Measurements from ENCODE around the gene FUT9.

Gene FUT9

DNA sequence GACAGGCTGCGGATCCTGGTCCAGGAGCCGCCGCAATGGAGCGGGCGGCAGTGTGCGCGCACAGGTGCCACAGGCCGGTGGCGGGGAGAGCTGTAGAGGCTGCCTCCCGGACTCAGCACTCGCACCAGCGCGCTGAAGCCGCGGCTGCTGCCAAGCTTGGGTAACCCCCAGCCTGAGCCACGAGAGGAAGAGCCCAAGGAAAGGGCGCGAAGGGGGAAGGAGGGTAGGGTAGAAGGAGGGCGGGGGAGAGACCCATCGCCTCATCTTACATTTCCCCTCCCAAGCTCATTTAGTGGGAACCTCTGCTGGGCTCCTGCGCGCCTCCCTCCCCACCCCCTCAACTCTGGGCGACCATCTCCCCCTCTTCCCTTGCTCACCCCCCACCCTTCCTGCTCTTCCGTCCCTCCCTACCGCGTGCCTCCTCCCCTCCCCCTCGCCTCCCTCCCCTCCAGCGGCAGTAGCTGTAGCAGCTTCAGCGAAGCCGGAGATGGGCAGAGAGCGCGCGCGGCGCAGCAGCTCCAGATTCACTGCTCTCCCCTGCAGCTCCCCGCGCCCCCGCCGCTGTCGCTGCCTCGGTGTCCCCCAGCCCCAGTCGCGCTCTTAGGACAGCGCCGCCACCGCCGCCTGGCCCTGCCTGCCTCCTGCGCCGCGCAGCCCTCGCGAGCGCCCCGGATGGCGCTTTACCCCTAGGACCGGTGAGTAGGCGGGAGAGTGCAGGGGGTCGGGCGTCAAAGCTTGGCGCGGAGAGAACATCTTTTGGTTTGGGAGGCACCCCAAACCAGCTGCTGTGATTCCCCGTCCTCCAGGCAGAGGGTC lies at the start of gene FUT9:
Gene FUT9 (plus strand): TSS at position 457 of the 816 bp plus-strand sequence. CDS start 187,182 bp downstream, outside the sequence.
- Histone ChIP-seq H3K9me2 (replicated peaks; ENCODE audit: low read depth, low read length) (no peaks in the 10 kb centered on the region), H3K9me3 (ENCODE audit: insufficient read depth, low read depth, low read length) (no peaks in the 10 kb centered on the region), H3K79me2 (ENCODE audit: insufficient read depth, low read length) (no peaks in the 10 kb centered on the region), H2AFZ (ENCODE audit: low read length) (no peak within 1 kb of the TSS), H3K4me1 (ENCODE audit: insufficient read depth, low read length, poor library complexity, severe bottlenecking) (no peaks in the 10 kb centered on the region), H3K36me3 (ENCODE audit: insufficient read depth, low read length) (no peaks in the 10 kb centered on the region), H3K4me3 (ENCODE audit: low read length, poor library complexity, severe bottlenecking) (no peak within 1 kb of the TSS), H3K27me3 (ENCODE audit: insufficient read depth, low read length, poor library complexity, severe bottlenecking) (no peaks in the 10 kb centered on the region), H3K9ac (ENCODE audit: low read depth, low read length, poor library complexity, severe bottlenecking) (no peak within 1 kb of the TSS), H3K4me2 (ENCODE audit: low read depth, low read length, poor library complexity, severe bottlenecking) (no peak within 1 kb of the TSS), H4K20me1 (ENCODE audit: insufficient read depth, low read length, poor library complexity, severe bottlenecking) (no peaks in the 10 kb centered on the region), H3F3A (ENCODE audit: low read depth) (no peaks in the 10 kb centered on the region)
- TF ChIP-seq EZH2phosphoT487 (IDR thresholded peaks at IDR 0.05; ENCODE audit: borderline replicate concordance): no peak
- TF ChIP-seq, protein P1, sequence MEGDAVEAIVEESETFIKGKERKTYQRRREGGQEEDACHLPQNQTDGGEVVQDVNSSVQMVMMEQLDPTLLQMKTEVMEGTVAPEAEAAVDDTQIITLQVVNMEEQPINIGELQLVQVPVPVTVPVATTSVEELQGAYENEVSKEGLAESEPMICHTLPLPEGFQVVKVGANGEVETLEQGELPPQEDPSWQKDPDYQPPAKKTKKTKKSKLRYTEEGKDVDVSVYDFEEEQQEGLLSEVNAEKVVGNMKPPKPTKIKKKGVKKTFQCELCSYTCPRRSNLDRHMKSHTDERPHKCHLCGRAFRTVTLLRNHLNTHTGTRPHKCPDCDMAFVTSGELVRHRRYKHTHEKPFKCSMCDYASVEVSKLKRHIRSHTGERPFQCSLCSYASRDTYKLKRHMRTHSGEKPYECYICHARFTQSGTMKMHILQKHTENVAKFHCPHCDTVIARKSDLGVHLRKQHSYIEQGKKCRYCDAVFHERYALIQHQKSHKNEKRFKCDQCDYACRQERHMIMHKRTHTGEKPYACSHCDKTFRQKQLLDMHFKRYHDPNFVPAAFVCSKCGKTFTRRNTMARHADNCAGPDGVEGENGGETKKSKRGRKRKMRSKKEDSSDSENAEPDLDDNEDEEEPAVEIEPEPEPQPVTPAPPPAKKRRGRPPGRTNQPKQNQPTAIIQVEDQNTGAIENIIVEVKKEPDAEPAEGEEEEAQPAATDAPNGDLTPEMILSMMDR (conservative IDR thresholded peaks at IDR 0.05; ENCODE audit: low read length): no peak

DNA sequence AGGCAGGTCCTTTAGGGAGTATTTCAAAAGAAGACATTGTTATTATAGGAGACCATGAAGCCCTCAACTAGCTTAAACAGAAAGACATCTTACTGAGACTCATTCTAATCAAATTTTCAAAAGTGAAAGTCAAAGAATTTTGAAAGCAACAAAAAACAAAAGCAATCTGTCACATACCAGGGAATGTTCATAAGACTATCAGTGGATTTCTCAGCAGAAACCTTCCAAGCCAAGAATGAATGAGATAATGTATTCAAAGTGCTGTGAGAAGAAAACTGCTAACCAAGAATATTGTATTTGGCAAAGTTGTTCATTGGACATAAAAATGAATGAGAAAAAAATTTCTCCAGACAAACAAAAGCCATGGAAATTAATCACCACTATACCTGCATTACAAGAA lies 48.2 kb upstream of the FUT9 start:
- Histone ChIP-seq H3K9me2 (replicated peaks; ENCODE audit: low read depth, low read length) (no peaks in the 10 kb centered on the region), H3F3A (ENCODE audit: low read depth) (no peaks in the 10 kb centered on the region), H3K27me3 (ENCODE audit: insufficient read depth, low read length, poor library complexity, severe bottlenecking) (no peaks in the 10 kb centered on the region), H3K36me3 (ENCODE audit: insufficient read depth, low read length) (no peaks in the 10 kb centered on the region), H3K79me2 (ENCODE audit: insufficient read depth, low read length) (no peaks in the 10 kb centered on the region), H4K20me1 (ENCODE audit: insufficient read depth, low read length, poor library complexity, severe bottlenecking) (no peaks in the 10 kb centered on the region), H2AFZ (ENCODE audit: low read length) (no peak overlapping the region), H3K4me3 (ENCODE audit: low read length, poor library complexity, severe bottlenecking) (no peak overlapping the region), H3K4me2 (ENCODE audit: low read depth, low read length, poor library complexity, severe bottlenecking) (no peak overlapping the region), H3K4me1 (ENCODE audit: insufficient read depth, low read length, poor library complexity, severe bottlenecking) (no peaks in the 10 kb centered on the region), H3K9ac (ENCODE audit: low read depth, low read length, poor library complexity, severe bottlenecking) (no peak overlapping the region), H3K9me3 (ENCODE audit: insufficient read depth, low read depth, low read length) (no peaks in the 10 kb centered on the region)
- no peak for TF ChIP-seq EZH2phosphoT487 (IDR thresholded peaks at IDR 0.05; ENCODE audit: borderline replicate concordance)
- TF ChIP-seq, protein P1 (conservative IDR thresholded peaks at IDR 0.05; ENCODE audit: low read length): no peak

DNA sequence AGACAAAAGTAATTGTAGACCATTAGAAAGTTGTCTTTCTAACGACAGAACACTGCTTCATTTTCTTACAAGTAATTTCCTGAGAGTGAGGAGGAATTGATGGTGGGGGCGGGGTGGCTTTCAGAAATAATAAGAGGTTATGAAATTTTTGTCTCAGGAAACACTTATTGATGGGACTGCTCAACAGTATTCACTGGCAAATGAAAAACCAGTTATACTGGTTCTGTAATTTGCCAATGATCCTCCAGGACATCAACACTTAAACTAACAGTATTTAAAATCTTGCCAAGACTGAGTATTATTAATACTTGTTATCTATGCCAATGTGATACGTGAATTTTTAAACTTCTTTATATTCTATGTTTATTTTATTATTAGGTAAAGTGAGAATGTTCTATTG lies 41.8 kb upstream of the FUT9 start:
- H3K79me2 ChIP-seq (ENCODE audit: insufficient read depth, low read length): no peaks in the 10 kb centered on the region
- H3K36me3 ChIP-seq (ENCODE audit: insufficient read depth, low read length): no peaks in the 10 kb centered on the region
- H3K9me3 ChIP-seq (ENCODE audit: insufficient read depth, low read depth, low read length): no peaks in the 10 kb centered on the region
- no peaks in the 10 kb centered on the region for H3K4me1 ChIP-seq (ENCODE audit: insufficient read depth, low read length, poor library complexity, severe bottlenecking)
- H3K27me3 ChIP-seq (ENCODE audit: insufficient read depth, low read length, poor library complexity, severe bottlenecking): no peaks in the 10 kb centered on the region
- no peaks in the 10 kb centered on the region for H3F3A ChIP-seq (ENCODE audit: low read depth)
- TF ChIP-seq, protein P1 (conservative IDR thresholded peaks at IDR 0.05; ENCODE audit: low read length): no peak
- TF ChIP-seq EZH2phosphoT487 (IDR thresholded peaks at IDR 0.05; ENCODE audit: borderline replicate concordance): no peak
- no peak overlapping the region for H3K4me2 ChIP-seq (ENCODE audit: low read depth, low read length, poor library complexity, severe bottlenecking)
- H4K20me1 ChIP-seq (ENCODE audit: insufficient read depth, low read length, poor library complexity, severe bottlenecking): no peaks in the 10 kb centered on the region
- H3K9me2 ChIP-seq (replicated peaks; ENCODE audit: low read depth, low read length): no peaks in the 10 kb centered on the region
- no peak overlapping the region for H3K9ac ChIP-seq (ENCODE audit: low read depth, low read length, poor library complexity, severe bottlenecking)
- H2AFZ ChIP-seq (ENCODE audit: low read length): no peak overlapping the region
- no peak overlapping the region for H3K4me3 ChIP-seq (ENCODE audit: low read length, poor library complexity, severe bottlenecking)
